ENCODE data around the gene PAK1. TPM values are rescaled to one million over a fixed set of nuclear protein-coding genes. Genes with fewer than 3 reads are reported as not detected.

The PAK1 gene
- total and polyA plus RNA-seq, 2 of the 8 experiments (the other 6 are each of a cell fraction or from before 2014, with no cell fraction given) = 87.7 to 151 TPM

GRCh38 chr11:77278595-77279506, 195.0 kb downstream of the PAK1 start (continued):
- TF ChIP-seq HDAC2 (IDR thresholded peaks at IDR 0.05; ENCODE audit: borderline replicate concordance in 1 of 2, low read depth in 2 of 2, low read length in 2 of 2) = no peak
- TF ChIP-seq TAF7 (optimal IDR thresholded peaks at IDR 0.05; ENCODE audit: borderline replicate concordance, low read depth, low read length) = no peak
- TF ChIP-seq BACH1 (IDR thresholded peaks at IDR 0.05; ENCODE audit: low read length) = no peak
- no peak for TF ChIP-seq USF2 (IDR thresholded peaks at IDR 0.05; ENCODE audit: low read length)
- no peak for TF ChIP-seq CHD7 (IDR thresholded peaks at IDR 0.05; ENCODE audit: insufficient replicate concordance, low read length)
- no peak for TF ChIP-seq ATF2 (IDR thresholded peaks at IDR 0.05; ENCODE audit: low read length)
